SU-DHL-6 (cell line): ENCODE measurements around the gene EXOC3.

Experiments used
- EZH2phosphoT487 ChIP-seq: fragments of 200-600 bp; sonication (generic), shearing (Covaris generic); conservative IDR thresholded peaks from 2 replicates; pipeline ENCODE4 v1.6.1; 2018; ENCODE audit warnings: mild to moderate bottlenecking, antibody characterized with exemption, low read length, moderate library complexity, mixed read lengths
- TF ChIP-seq, protein P1 (sequence below): fragments of 200-600 bp; sonication (generic); IDR thresholded peaks from one replicate; pipeline ENCODE4 v1.5.1; 2017; ENCODE audit warnings: antibody characterized with exemption, mild to moderate bottlenecking, low read length, moderate library complexity; ENCODE audit not compliant: insufficient read depth, poor library complexity, severe bottlenecking

DNA sequence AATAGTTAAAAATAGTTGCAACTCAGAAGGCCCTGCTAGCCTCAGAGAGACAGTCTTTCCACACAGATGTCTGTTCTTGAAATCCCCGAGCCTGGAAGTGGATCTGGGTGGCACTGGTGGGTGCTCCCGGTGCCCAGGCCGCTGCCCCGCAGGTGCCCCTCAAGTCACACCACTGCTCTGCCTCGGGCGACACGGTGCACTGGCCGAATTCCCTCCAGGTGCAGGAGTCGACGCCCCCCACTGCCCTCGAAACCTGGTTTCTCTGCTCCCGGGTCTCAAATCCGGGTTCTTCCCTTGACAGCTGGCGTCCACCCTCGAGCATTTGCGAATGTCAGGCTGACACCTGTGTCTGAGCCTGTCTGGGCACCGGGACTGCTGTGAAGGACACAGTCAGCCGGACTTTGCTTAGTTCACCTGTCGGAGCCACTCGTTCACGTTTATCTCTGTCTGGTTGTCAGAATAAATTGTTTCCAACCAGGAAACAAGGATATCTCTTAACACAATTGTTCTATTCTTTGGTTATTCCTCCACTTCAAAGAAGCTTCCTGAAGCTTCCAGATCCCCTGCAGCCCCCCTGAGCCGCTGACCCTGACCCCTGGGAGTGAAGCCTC, 54.2 kb downstream of the EXOC3 start:
- no peak for TF ChIP-seq EZH2phosphoT487
- TF ChIP-seq, protein P1, sequence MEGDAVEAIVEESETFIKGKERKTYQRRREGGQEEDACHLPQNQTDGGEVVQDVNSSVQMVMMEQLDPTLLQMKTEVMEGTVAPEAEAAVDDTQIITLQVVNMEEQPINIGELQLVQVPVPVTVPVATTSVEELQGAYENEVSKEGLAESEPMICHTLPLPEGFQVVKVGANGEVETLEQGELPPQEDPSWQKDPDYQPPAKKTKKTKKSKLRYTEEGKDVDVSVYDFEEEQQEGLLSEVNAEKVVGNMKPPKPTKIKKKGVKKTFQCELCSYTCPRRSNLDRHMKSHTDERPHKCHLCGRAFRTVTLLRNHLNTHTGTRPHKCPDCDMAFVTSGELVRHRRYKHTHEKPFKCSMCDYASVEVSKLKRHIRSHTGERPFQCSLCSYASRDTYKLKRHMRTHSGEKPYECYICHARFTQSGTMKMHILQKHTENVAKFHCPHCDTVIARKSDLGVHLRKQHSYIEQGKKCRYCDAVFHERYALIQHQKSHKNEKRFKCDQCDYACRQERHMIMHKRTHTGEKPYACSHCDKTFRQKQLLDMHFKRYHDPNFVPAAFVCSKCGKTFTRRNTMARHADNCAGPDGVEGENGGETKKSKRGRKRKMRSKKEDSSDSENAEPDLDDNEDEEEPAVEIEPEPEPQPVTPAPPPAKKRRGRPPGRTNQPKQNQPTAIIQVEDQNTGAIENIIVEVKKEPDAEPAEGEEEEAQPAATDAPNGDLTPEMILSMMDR = no peak
